Prostate gland (tissue), 2 donors: Measurements from ENCODE around the gene HDAC3. TPM values are rescaled to one million over a fixed set of nuclear protein-coding genes. Genes with fewer than 3 reads are reported as not detected.

Experiments
- DNase-seq: peaks from one replicate; pipeline ENCODE4 v3.0.0-alpha.2; 2019; ENCODE audit warnings: low spot score
- H3K27ac ChIP-seq, 2 donors: fragments of 200-600 bp; sonication (generic); 2 replicates each; pipeline ENCODE4 v1.5.1; 2017 to 2019
- H3K27me3 ChIP-seq: fragments of 200-600 bp; sonication (generic); replicated peaks from 2 replicates; pipeline ENCODE4 v1.5.1; 2019; ENCODE audit not compliant: insufficient read depth
- H3K36me3 ChIP-seq, 2 donors: fragments of 200-600 bp; sonication (generic); 1 replicate in 1 of 2; 2 replicates in 1 of 2; pipeline versions ENCODE4 v1.5.1 to v1.8.1; 2017 to 2019
- H3K4me1 ChIP-seq: fragments of 200-600 bp; sonication (generic); replicated peaks from 2 replicates; pipeline ENCODE4 v1.5.1; 2019
- H3K4me3 ChIP-seq, 2 donors: fragments of 200-600 bp; sonication (generic); 2 replicates each; pipeline ENCODE4 v1.5.1; 2017 to 2019
- H3K9me3 ChIP-seq: fragments of 200-600 bp; sonication (generic); 2 replicates; pipeline ENCODE4 v1.5.1; 2017
- CTCF ChIP-seq, 4 experiments: fragments of 200-600 bp in 2 of 4; fragments of 450-650 bp in 2 of 4; sonication (generic) in 2 of 4; IDR thresholded peaks; 1 replicate in 3 of 4; 2 replicates in 1 of 4; pipeline ENCODE4 v1.5.1; 2016 to 2019; ENCODE audit warnings: antibody characterized with exemption in 4 of 4, mild to moderate bottlenecking in 2 of 4, moderate library complexity in 2 of 4
- POLR2A ChIP-seq: fragments of 450-650 bp; IDR thresholded peaks from one replicate; pipeline ENCODE4 v1.6.1; 2016; ENCODE audit warnings: antibody characterized with exemption, mild to moderate bottlenecking
- POLR2AphosphoS5 ChIP-seq: sonication (generic); formaldehyde crosslinking; IDR thresholded peaks from one replicate; pipeline ENCODE4 v1.6.1; 2017; ENCODE audit warnings: antibody characterized with exemption
- WGBS: methylation state at CpG from one replicate; pipeline ENCODE4 v1.1.5; 2018; 5-methylcytosine and 5-hydroxymethylcytosine counted together
- intact Hi-C: fragments of 100-400 bp; cut with DNase I; formaldehyde crosslinking; loops from one replicate; pipeline ENCODE4 v1.14.2; 2022
- total RNA-seq, 2 donors: library from RNA; depleted of rRNA; stranded (reverse); fragments of >200 nt; gene quantifications; one replicate each; pipeline ENCODE4 v1.1.0, GENCODE V29; 2016

Gene HDAC3
- total RNA-seq, 2 donors from 2014 or later, result 54.9 to 74.6 TPM

GRCh38 chr5:141668601-141669265 lies 32.1 kb upstream of the HDAC3 start:
- Histone ChIP-seq H3K9me3 (no peaks in the 10 kb centered on the region), H3K27ac (no peak overlapping the region), H3K36me3 (no peaks in the 10 kb centered on the region), H3K4me1 (no peaks in the 10 kb centered on the region), H3K4me3 (no peak overlapping the region), H3K27me3 (no peaks in the 10 kb centered on the region)
- no peak for DNase-seq
- WGBS, result 80% methylated on average over 8 of the region's 8 CpGs
- no peak for TF ChIP-seq POLR2A
- TF ChIP-seq POLR2AphosphoS5, result no peak
- no peak for TF ChIP-seq CTCF (IDR thresholded peaks at IDR 0.05)
- intact Hi-C loops, result no loop called here

- no peak for DNase-seq
- Histone ChIP-seq H3K4me1 (no peaks in the 10 kb centered on the region), H3K9me3 (no peaks in the 10 kb centered on the region), H3K27me3 (no peaks in the 10 kb centered on the region), H3K27ac (no peak overlapping the region), H3K36me3 (no peaks in the 10 kb centered on the region), H3K4me3 (no peak overlapping the region)
- 88% methylated on average over 18 of the region's 18 CpGs for WGBS
- intact Hi-C loops, result no loop called here
- TF ChIP-seq CTCF (IDR thresholded peaks at IDR 0.05) (no peak), POLR2AphosphoS5 (no peak), POLR2A (no peak)
Measured at GRCh38 chr5:141665995-141666940, 29.6 kb upstream of the HDAC3 start.

- no peaks in the 10 kb centered on the region for H3K27me3 ChIP-seq
- H3K36me3 ChIP-seq, result no peaks in the 10 kb centered on the region
- H3K4me1 ChIP-seq, result no peaks in the 10 kb centered on the region
- no peaks in the 10 kb centered on the region for H3K9me3 ChIP-seq
- no peak for TF ChIP-seq POLR2A
- TF ChIP-seq POLR2AphosphoS5, result peak; percentile 59
- peak; percentile 72 to 86 (median 74) for TF ChIP-seq CTCF (IDR thresholded peaks at IDR 0.05)
- DNase-seq, result peak; percentile 73
- intact Hi-C loops, result no loop called here
- 46% methylated on average over 10 of the region's 13 CpGs for WGBS
- no peak overlapping the region for H3K27ac ChIP-seq
- H3K4me3 ChIP-seq, result no peak overlapping the region
Measured at GRCh38 chr5:141664733-141665461, 28.2 kb upstream of the HDAC3 start.

GRCh38 chr5:141663506-141663905 lies 26.9 kb upstream of the HDAC3 start:
- WGBS, result 90% methylated on average over 8 of the region's 8 CpGs
- no peak for DNase-seq
- no peak for TF ChIP-seq POLR2A
- TF ChIP-seq CTCF (IDR thresholded peaks at IDR 0.05), result no peak
- no peak for TF ChIP-seq POLR2AphosphoS5
- intact Hi-C loops, result no loop called here
- H3K36me3 ChIP-seq, result no peaks in the 10 kb centered on the region
- H3K4me1 ChIP-seq, result no peaks in the 10 kb centered on the region
- no peaks in the 10 kb centered on the region for H3K27me3 ChIP-seq
- H3K4me3 ChIP-seq, result no peak overlapping the region
- no peaks in the 10 kb centered on the region for H3K9me3 ChIP-seq
- no peak overlapping the region for H3K27ac ChIP-seq
